ENCODE data around the gene RAI2.

DNA sequence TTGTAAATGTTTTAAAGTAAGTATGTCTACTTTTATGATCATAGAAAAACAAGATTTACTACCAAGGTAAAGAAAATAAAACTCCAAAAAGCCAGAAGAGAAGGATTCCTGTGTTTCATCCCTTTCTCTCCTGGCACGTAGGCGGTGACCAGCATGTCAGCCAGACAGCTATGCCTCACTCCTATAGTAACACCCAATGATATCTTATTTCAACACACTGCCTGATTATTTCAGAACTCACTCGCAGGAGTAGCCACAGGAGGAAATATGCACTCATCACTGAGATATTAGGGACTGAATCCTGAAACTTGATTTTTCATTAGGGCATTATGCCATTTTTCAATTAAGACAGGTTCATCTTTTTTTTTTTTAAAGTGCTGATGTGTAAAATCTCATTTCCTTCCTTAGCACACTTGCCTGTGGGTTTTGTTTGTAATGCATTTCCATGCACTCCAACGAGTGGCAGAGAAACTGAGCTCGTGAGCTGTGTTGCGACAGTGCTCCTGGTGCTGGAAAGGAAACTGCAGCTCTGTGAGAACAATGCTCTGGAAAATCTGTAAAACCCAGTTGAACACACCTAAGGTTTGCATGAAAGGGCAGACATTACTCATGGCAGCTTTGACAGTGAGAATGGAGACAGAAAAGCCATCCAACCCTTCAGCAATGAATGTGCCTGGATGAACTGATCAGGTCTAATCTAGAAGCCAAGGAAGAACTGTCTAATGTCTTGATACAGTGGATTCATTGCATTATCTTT lies 18.2 kb downstream of the RAI2 start:
- TF ChIP-seq, protein P1, sequence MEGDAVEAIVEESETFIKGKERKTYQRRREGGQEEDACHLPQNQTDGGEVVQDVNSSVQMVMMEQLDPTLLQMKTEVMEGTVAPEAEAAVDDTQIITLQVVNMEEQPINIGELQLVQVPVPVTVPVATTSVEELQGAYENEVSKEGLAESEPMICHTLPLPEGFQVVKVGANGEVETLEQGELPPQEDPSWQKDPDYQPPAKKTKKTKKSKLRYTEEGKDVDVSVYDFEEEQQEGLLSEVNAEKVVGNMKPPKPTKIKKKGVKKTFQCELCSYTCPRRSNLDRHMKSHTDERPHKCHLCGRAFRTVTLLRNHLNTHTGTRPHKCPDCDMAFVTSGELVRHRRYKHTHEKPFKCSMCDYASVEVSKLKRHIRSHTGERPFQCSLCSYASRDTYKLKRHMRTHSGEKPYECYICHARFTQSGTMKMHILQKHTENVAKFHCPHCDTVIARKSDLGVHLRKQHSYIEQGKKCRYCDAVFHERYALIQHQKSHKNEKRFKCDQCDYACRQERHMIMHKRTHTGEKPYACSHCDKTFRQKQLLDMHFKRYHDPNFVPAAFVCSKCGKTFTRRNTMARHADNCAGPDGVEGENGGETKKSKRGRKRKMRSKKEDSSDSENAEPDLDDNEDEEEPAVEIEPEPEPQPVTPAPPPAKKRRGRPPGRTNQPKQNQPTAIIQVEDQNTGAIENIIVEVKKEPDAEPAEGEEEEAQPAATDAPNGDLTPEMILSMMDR (IDR thresholded peaks at IDR 0.05; ENCODE audit: low read depth, low read length), result no peak
- TF ChIP-seq, protein P2, sequence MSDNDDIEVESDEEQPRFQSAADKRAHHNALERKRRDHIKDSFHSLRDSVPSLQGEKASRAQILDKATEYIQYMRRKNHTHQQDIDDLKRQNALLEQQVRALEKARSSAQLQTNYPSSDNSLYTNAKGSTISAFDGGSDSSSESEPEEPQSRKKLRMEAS (IDR thresholded peaks at IDR 0.05; ENCODE audit: low read depth, low read length), result no peak

Data from NB4 (cell line).